GM12878 (cell line): Measurements from ENCODE around the gene MAP2K4. TPM values are rescaled to one million over a fixed set of nuclear protein-coding genes. Genes with fewer than 3 reads are reported as not detected.

ENCODE experiments used
- ATAC-seq: fragments of 200-7000 bp; cut with Tn5 transposase; 3 replicates; pipeline ENCODE4 v1.9.1; 2020; ENCODE audit warnings: mild to moderate bottlenecking, moderate library complexity
- BruUV-seq: library from RNA; stranded (reverse); fragments of 400-500 nt; replicated peaks from 2 replicates; lab custom pipeline; 2021; lab: Mats Ljungman, UMichigan
- CTCF ChIA-PET: fragments of 300-600 bp; sonication (Branson Sonifier 250); formaldehyde crosslinking; extraction: SDS; loops from one replicate; lab custom pipeline; 2021; ENCODE audit warnings: inconsistent platforms; lab: Yijun Ruan, JAX
- POLR2A ChIA-PET: fragments of 350-600 bp; formaldehyde crosslinking; extraction: SDS; loops from one replicate; lab custom pipeline; 2021; ENCODE audit warnings: inconsistent platforms; lab: Charles Lee
- RAD21 ChIA-PET: fragments of 300-600 bp; sonication (Branson Sonifier 250); formaldehyde crosslinking; loops from one replicate; lab custom pipeline; 2023; ENCODE audit warnings: antibody characterized with exemption; ENCODE audit not compliant: unreplicated experiment; lab: Charles Lee
- SMC1A ChIA-PET: fragments of 300-600 bp; sonication (Branson Sonifier 250); formaldehyde crosslinking; loops from one replicate; lab custom pipeline; 2023; ENCODE audit not compliant: unreplicated experiment, uncharacterized antibody; lab: Charles Lee
- DNase-seq: peaks from one replicate; pipeline ENCODE4 v3.0.0-alpha.2; 2011; ENCODE audit warnings: low read depth, low spot score
- FAIRE-seq: peaks from 3 replicates; lab custom pipeline; 2011; peaks lifted over from hg19 to GRCh38; lab: Jason Lieb, UNC
- H2AFZ ChIP-seq: 2 replicates; pipeline ENCODE4 v1.6.0; 2011; ENCODE audit warnings: low read depth, low read length, control low read depth; ENCODE audit not compliant: control insufficient read depth
- H3K27ac ChIP-seq: 2 replicates; pipeline ENCODE4 v1.5.1; 2011; ENCODE audit warnings: control low read depth; ENCODE audit not compliant: control insufficient read depth, insufficient read depth
- H3K27me3 ChIP-seq, 2 experiments: replicated peaks in 1 of 2; 2 replicates each; pipeline versions ENCODE4 v1.6.0 to v1.6.1; 2011; ENCODE audit warnings: low read length in 1 of 2; ENCODE audit not compliant: control insufficient read depth in 2 of 2, insufficient read depth in 2 of 2
- H3K36me3 ChIP-seq, 2 experiments: 2 replicates each; pipeline ENCODE4 v1.5.1; 2011; ENCODE audit warnings: low read length in 1 of 2; ENCODE audit not compliant: control insufficient read depth in 2 of 2, insufficient read depth in 2 of 2
- H3K4me1 ChIP-seq: 2 replicates; pipeline ENCODE4 v1.6.1; 2011; ENCODE audit warnings: mild to moderate bottlenecking, low read length, moderate library complexity, mixed read lengths; ENCODE audit not compliant: control insufficient read depth, insufficient read depth
- H3K4me2 ChIP-seq: 2 replicates; pipeline ENCODE4 v1.6.0; 2011; ENCODE audit warnings: control low read depth; ENCODE audit not compliant: control insufficient read depth, insufficient read depth
- H3K4me3 ChIP-seq: fragments of 200-600 bp; sonication (generic); 2 replicates; pipeline ENCODE4 v1.5.1; 2016
- H3K79me2 ChIP-seq: 2 replicates; pipeline ENCODE4 v1.6.0; 2011; ENCODE audit warnings: low read length; ENCODE audit not compliant: control insufficient read depth, insufficient read depth
- H3K9ac ChIP-seq: 2 replicates; pipeline ENCODE4 v1.8.0; 2011; ENCODE audit warnings: low read length, control low read depth, mixed read lengths; ENCODE audit not compliant: control insufficient read depth, insufficient read depth
- H3K9me3 ChIP-seq: replicated peaks from 3 replicates; pipeline ENCODE4 v1.5.1; 2011; ENCODE audit warnings: mild to moderate bottlenecking, low read length; ENCODE audit not compliant: control insufficient read depth, insufficient read depth
- H4K20me1 ChIP-seq: 2 replicates; pipeline ENCODE4 v1.6.0; 2011; ENCODE audit not compliant: control insufficient read depth, insufficient read depth
- BACH1 ChIP-seq: fragments of 450-650 bp; IDR thresholded peaks from 2 replicates; pipeline ENCODE4 v1.6.1; 2017; ENCODE audit warnings: mild to moderate bottlenecking, borderline replicate concordance
- CHD4 ChIP-seq: fragments of 200-600 bp; sonication (generic); IDR thresholded peaks from 2 replicates; pipeline ENCODE4 v1.6.1; 2016; ENCODE audit warnings: mild to moderate bottlenecking
- DPF2 ChIP-seq: fragments of 450-650 bp; IDR thresholded peaks from 2 replicates; pipeline ENCODE4 v1.6.1; 2017; ENCODE audit warnings: mild to moderate bottlenecking
- E2F8 ChIP-seq: fragments of 450-650 bp; IDR thresholded peaks from 2 replicates; pipeline ENCODE4 v1.6.1; 2018; ENCODE audit warnings: mild to moderate bottlenecking, low read depth, moderate library complexity; ENCODE audit not compliant: partially characterized antibody
- FOXK2 ChIP-seq: fragments of 450-650 bp; IDR thresholded peaks from 2 replicates; pipeline ENCODE4 v1.6.1; 2017; ENCODE audit warnings: mild to moderate bottlenecking, moderate library complexity
- KLF5 ChIP-seq: fragments of 450-650 bp; IDR thresholded peaks from 2 replicates; pipeline ENCODE4 v1.6.1; 2014; ENCODE audit warnings: mild to moderate bottlenecking; ENCODE audit not compliant: partially characterized antibody
- MYC ChIP-seq: IDR thresholded peaks from 2 replicates; pipeline ENCODE4 v1.6.1; 2011; ENCODE audit warnings: mild to moderate bottlenecking, low read length, moderate library complexity, inconsistent platforms; ENCODE audit not compliant: insufficient read depth, insufficient replicate concordance, insufficient read length, severe bottlenecking
- NFXL1 ChIP-seq: fragments of 450-650 bp; IDR thresholded peaks from 2 replicates; pipeline ENCODE4 v1.6.1; 2017; ENCODE audit warnings: antibody characterized with exemption, mild to moderate bottlenecking, borderline replicate concordance
- PBX3 ChIP-seq: IDR thresholded peaks from 2 replicates; pipeline ENCODE4 v1.6.1; 2011; ENCODE audit warnings: mild to moderate bottlenecking, low read depth, low read length, moderate library complexity; ENCODE audit not compliant: insufficient replicate concordance
- POLR2AphosphoS2 ChIP-seq: IDR thresholded peaks from 2 replicates; pipeline ENCODE4 v1.6.1; 2011; ENCODE audit warnings: low read depth, mild to moderate bottlenecking, low read length, improper control_type of control experiment, moderate library complexity
- SMAD5 ChIP-seq: IDR thresholded peaks from 2 replicates; pipeline ENCODE4 v1.6.1; 2016; ENCODE audit warnings: antibody characterized with exemption, low read depth
- ZBTB33 ChIP-seq: fragments of 450-650 bp; IDR thresholded peaks from 2 replicates; pipeline ENCODE4 v1.6.1; 2017; ENCODE audit warnings: mild to moderate bottlenecking
- ZNF207 ChIP-seq: fragments of 450-650 bp; IDR thresholded peaks from 2 replicates; pipeline ENCODE4 v1.6.1; 2014; ENCODE audit warnings: antibody characterized with exemption, mild to moderate bottlenecking, borderline replicate concordance
- WGBS: methylation state at CpG from one replicate; pipeline ENCODE4 v1.1.6; 2016; ENCODE audit warnings: low lambda C conversion rate; ENCODE audit not compliant: insufficient replicate concordance, insufficient coverage; ENCODE audit errors: missing lambda C conversion rate; 5-methylcytosine and 5-hydroxymethylcytosine counted together
- in situ Hi-C: fragments of 300-500 bp; cut with MboI; formaldehyde crosslinking; loops from 9 replicates; pipeline ENCODE4 v1.14.3; 2018; ENCODE audit warnings: mixed read lengths
- intact Hi-C: fragments of 100-400 bp; cut with micrococcal nuclease; formaldehyde crosslinking; loops from one replicate; pipeline ENCODE4 v1.14.2; 2022; ENCODE audit not compliant: unreplicated experiment
- polyA plus RNA-seq, 11 experiments: library from polyadenylated mRNA; depleted of rRNA in 4 of 11; unstranded in 6 of 11; stranded (reverse) in 5 of 11; fragments of >200 nt; fragmentation: Nextera tagmentation in 4 of 11; fragmentation: Illumina TruSeq in 1 of 11; extraction: Ambion mirVana in 4 of 11; extraction: Trizol in 1 of 11; gene quantifications; 1 replicate in 1 of 11; 2 replicates in 10 of 11; pipeline versions ENCODE4 v1.2.1 to v1.2.3, GENCODE V29; 2011 to 2016; ENCODE audit warnings: inconsistent platforms in 2 of 11, missing spikeins in 2 of 11, low read depth in 1 of 11
- total RNA-seq, 4 experiments: library from RNA; depleted of rRNA in 3 of 4; stranded (reverse); fragments of >200 nt in 3 of 4; fragmentation: Illumina TruSeq in 1 of 4; extraction: Trizol in 1 of 4; gene quantifications; 2 replicates each; pipeline versions ENCODE4 v1.2.1 to v1.2.3, GENCODE V29; 2013 to 2021

The MAP2K4 gene
- total and polyA plus RNA-seq, 10 of the 15 experiments (the other 5 are each of a cell fraction or from before 2014, with no cell fraction given), result 5.4 to 34.1 (median 25.5) TPM

- SMC1A ChIA-PET, result no interaction called here
- Histone ChIP-seq H3K4me3 (no peak overlapping the region), H3K79me2 (no peaks in the 10 kb centered on the region), H3K27ac (no peak overlapping the region), H3K36me3 (peaks cover 1 to 27% of the 10 kb centered on the region in 2 experiments), H3K4me1 (no peaks in the 10 kb centered on the region), H3K9me3 (no peaks in the 10 kb centered on the region; the same call in 2 of the 3 replicates), H3K9ac (no peak overlapping the region), H3K4me2 (no peak overlapping the region), H3K27me3 (no peaks in the 10 kb centered on the region), H2AFZ (no peak overlapping the region), H4K20me1 (no peaks in the 10 kb centered on the region)
- RAD21 ChIA-PET, result no interaction called here
- TF ChIP-seq KLF5 (no peak), CHD4 (no peak), ZBTB33 (no peak), E2F8 (no peak), NFXL1 (no peak), SMAD5 (no peak), FOXK2 (no peak), POLR2AphosphoS2 (no peak), BACH1 (no peak), ZNF207 (no peak), DPF2 (no peak), PBX3 (no peak), MYC (no peak)
- WGBS, result 69% methylated on average over 2 of the region's 2 CpGs
- no TSS peak for BruUV-seq
- CTCF ChIA-PET, result interaction anchor here (0.7 to 2.2 kb wide), 2 partner anchors 19 to 83 kb away, joined by 3 to 5 read pairs; no protein-coding TSS in a partner anchor
- ATAC-seq (no peak), FAIRE-seq (no peak), DNase-seq (no peak)
- intact Hi-C loops, result no loop called here
- in situ Hi-C loops, result no loop called here
- POLR2A ChIA-PET, result no interaction called here
Observed at GRCh38 chr17:12127667-12128066, 107.0 kb downstream of the MAP2K4 start.
